ENCODE results near the gene CYP4B1. TPM values are rescaled to one million over a fixed set of nuclear protein-coding genes. Genes with fewer than 3 reads are reported as not detected.
"Not testable (repeated sequence)": the region's sequence is repeated elsewhere in the genome, so short reads cannot be mapped to it uniquely, and the experiment has no call there.

CYP4B1 gene
- total and polyA plus RNA-seq, 11 donors: 1.5 to 103 (median 10.0) TPM; not detected in 1

- Histone ChIP-seq H3K27ac (peak overlapping the region in 5 of 12 donors; percentile 15 to 46 (median 34)), H3K4me3 (no peak overlapping the region), H3K4me1 (peaks cover 0 to 23% (median 5%) of the 10 kb centered on the region in 12 donors), H3K9me3 (peaks cover 0 to 6% (median 0%) of the 10 kb centered on the region in 12 donors), H3K27me3 (no peaks in the 10 kb centered on the region), H3K36me3 (peaks cover 0 to 8% (median 0%) of the 10 kb centered on the region in 9 donors)
- no peak for DNase-seq
- intact Hi-C loops (cut with DNase I): no loop called here
- 31 to 48% (median 34%) methylated on average over 2 of the region's 2 CpGs for WGBS, 4 donors
- no peak for ATAC-seq
- TF ChIP-seq CTCF (IDR thresholded peaks at IDR 0.05) (no peak), POLR2A (IDR thresholded peaks at IDR 0.05) (no peak)
Observed at GRCh38 chr1:46823151-46823550, 24.3 kb downstream of the CYP4B1 start.

- WGBS, 4 donors: 60 to 75% (median 63%) methylated on average over 2 of the region's 2 CpGs
- H3K4me3 ChIP-seq; H3K36me3 ChIP-seq; intact Hi-C loops (cut with DNase I); H3K27me3 ChIP-seq; DNase-seq; H3K9me3 ChIP-seq; ATAC-seq; H3K27ac ChIP-seq: not testable (repeated sequence)
- peaks cover 0 to 11% (median 1%) of the 10 kb centered on the region in 12 donors for H3K4me1 ChIP-seq
Observed at GRCh38 chr1:46826892-46827291, 28.0 kb downstream of the CYP4B1 start.

- Histone ChIP-seq H3K4me3 (no peak overlapping the region), H3K9me3 (peaks cover 0 to 6% (median 0%) of the 10 kb centered on the region in 12 donors), H3K36me3 (no peaks in the 10 kb centered on the region), H3K4me1 (no peaks in the 10 kb centered on the region), H3K27ac (no peak overlapping the region), H3K27me3 (no peaks in the 10 kb centered on the region)
- intact Hi-C loops (cut with DNase I): no loop called here
- WGBS, 4 donors: 63 to 70% (median 67%) methylated on average over 9 to 10 of the region's 10 CpGs
- DNase-seq (no peak), ATAC-seq (no peak)
- TF ChIP-seq POLR2A (IDR thresholded peaks at IDR 0.05): no peak
- no peak for TF ChIP-seq CTCF (IDR thresholded peaks at IDR 0.05)
Observed at GRCh38 chr1:46830665-46831322, 31.9 kb downstream of the CYP4B1 start.

- intact Hi-C loops (cut with DNase I); H3K4me3 ChIP-seq; H3K9me3 ChIP-seq; H3K36me3 ChIP-seq; H3K27me3 ChIP-seq; DNase-seq; H3K27ac ChIP-seq; ATAC-seq; H3K4me1 ChIP-seq: not testable (repeated sequence)
- WGBS, 4 donors: 67 to 78% (median 71%) methylated on average over 6 of the region's 6 CpGs
Observed at GRCh38 chr1:46835469-46835868, 36.6 kb downstream of the CYP4B1 start.

- intact Hi-C loops (cut with DNase I); H3K27me3 ChIP-seq; H3K36me3 ChIP-seq; ATAC-seq; H3K27ac ChIP-seq; H3K4me3 ChIP-seq; H3K4me1 ChIP-seq; DNase-seq: not testable (repeated sequence)
- H3K9me3 ChIP-seq: peaks cover 0 to 16% (median 0%) of the 10 kb centered on the region in 12 donors
- WGBS, 4 donors: 72 to 86% (median 74%) methylated on average over 6 to 9 of the region's 9 CpGs
Observed at GRCh38 chr1:46846386-46846785, 47.5 kb downstream of the CYP4B1 start.

- H3K27me3 ChIP-seq; H3K9me3 ChIP-seq; H3K4me1 ChIP-seq; H3K4me3 ChIP-seq; intact Hi-C loops (cut with DNase I); H3K27ac ChIP-seq; H3K36me3 ChIP-seq; DNase-seq; ATAC-seq: not testable (repeated sequence)
- 54 to 70% (median 65%) methylated on average over 8 of the region's 8 CpGs for WGBS, 4 donors
Observed at GRCh38 chr1:46857660-46858065, 58.8 kb downstream of the CYP4B1 start.

All from heart left ventricle (tissue), 16 donors.